Fibroblast of the aortic adventitia (primary cell): ENCODE results near the gene AZIN2. TPM values are rescaled to one million over a fixed set of nuclear protein-coding genes. Genes with fewer than 3 reads are reported as not detected.
A peak's percentile ranks its signal among the peaks of the same experiment; 100 is the strongest.

Source experiments
- DNase-seq: peaks from one replicate; pipeline ENCODE4 v3.0.0-alpha.2; 2010; ENCODE audit warnings: low read depth
- H3K4me3 ChIP-seq: 2 replicates; pipeline ENCODE4 v1.5.1; 2011; ENCODE audit warnings: low read depth, mild to moderate bottlenecking, control low read depth, low read length, moderate library complexity
- total RNA-seq: library from RNA; depleted of rRNA; stranded (reverse); fragments of >200 nt; gene quantifications from 2 replicates; pipeline ENCODE4 v1.2.3, GENCODE V29; 2012; ENCODE audit warnings: low replicate concordance
- TF ChIP-seq, protein P1 (sequence below): IDR thresholded peaks from 2 replicates; pipeline ENCODE4 v1.5.1; 2011; ENCODE audit warnings: mild to moderate bottlenecking, low read length, control low read depth, inconsistent platforms; ENCODE audit not compliant: insufficient read depth

AZIN2 gene
- total RNA-seq, 1 donor = 3.9 TPM

DNA sequence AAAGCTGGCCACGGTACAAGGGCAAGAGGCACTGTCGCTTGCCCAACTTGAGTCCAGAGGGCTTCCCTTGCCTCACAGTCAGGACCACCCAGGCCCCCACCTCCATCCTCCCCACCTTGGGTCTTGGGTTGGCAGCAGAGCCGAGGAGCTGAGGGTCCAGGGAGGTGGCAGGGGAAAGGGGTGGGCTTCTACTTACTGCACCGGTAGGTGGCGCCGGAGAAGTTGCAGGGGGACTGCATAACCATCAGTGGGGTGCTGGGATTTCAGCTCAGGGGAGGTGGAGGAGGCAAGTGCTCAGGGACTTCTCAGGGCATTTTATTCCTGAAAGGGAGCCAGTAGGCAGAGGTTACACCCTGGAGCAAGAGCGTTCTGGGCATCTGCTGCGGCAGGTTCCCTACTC is 56.8 kb downstream of the AZIN2 start:
- DNase-seq = no peak
- TF ChIP-seq, protein P1, sequence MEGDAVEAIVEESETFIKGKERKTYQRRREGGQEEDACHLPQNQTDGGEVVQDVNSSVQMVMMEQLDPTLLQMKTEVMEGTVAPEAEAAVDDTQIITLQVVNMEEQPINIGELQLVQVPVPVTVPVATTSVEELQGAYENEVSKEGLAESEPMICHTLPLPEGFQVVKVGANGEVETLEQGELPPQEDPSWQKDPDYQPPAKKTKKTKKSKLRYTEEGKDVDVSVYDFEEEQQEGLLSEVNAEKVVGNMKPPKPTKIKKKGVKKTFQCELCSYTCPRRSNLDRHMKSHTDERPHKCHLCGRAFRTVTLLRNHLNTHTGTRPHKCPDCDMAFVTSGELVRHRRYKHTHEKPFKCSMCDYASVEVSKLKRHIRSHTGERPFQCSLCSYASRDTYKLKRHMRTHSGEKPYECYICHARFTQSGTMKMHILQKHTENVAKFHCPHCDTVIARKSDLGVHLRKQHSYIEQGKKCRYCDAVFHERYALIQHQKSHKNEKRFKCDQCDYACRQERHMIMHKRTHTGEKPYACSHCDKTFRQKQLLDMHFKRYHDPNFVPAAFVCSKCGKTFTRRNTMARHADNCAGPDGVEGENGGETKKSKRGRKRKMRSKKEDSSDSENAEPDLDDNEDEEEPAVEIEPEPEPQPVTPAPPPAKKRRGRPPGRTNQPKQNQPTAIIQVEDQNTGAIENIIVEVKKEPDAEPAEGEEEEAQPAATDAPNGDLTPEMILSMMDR = peak; percentile 59
- no peak overlapping the region for H3K4me3 ChIP-seq

DNA sequence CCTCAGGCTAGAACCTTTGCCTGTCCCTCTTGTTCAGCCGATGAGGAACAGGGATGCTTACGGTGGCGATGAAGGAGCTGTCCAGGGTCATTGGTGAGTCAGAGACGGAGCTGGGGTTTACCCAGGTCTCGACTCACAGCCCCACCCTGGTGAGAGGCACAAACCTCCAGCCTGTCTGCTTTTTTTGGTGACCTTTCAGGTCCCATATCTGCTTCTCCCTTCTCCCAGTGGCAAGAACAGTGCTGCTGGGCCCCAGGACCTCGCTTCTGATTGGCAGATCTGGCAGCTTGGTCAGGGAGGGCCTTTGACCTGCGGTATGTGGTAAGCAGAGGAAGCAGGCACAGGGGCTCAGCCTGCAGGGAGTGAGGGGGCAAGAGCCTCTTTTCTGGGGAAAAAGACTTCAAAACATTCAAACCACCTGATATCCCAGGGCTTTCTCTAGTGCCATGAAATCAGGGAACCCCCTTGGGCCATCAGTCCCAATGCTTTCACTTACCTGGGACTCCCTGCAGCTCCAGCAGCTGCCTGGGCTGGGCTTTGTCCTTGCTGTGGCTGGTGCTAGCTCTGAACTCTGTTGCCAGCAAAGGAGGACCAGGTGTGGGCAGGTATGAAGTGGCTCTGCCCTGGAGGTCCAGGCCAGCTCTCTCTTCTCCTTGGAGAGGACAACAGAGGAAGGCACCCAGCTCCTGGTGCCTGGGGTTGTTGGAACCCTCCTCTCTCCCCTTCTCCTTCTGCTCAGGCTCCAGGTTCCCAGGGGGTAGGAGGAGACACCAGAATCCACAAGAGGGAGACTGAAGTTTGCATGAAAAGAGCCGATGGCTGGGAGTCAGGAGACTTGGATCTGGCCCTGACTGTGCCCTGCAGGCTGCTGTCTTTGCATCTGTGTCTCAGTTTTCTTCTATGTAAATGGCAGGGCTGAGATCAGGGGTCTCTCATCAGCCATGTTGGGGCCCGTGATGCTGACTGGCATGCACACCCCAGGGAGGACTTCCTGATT is 59.5 kb downstream of the AZIN2 start:
- H3K4me3 ChIP-seq = no peak overlapping the region
- DNase-seq = no peak
- TF ChIP-seq, protein P1 = peak; percentile 28

DNA sequence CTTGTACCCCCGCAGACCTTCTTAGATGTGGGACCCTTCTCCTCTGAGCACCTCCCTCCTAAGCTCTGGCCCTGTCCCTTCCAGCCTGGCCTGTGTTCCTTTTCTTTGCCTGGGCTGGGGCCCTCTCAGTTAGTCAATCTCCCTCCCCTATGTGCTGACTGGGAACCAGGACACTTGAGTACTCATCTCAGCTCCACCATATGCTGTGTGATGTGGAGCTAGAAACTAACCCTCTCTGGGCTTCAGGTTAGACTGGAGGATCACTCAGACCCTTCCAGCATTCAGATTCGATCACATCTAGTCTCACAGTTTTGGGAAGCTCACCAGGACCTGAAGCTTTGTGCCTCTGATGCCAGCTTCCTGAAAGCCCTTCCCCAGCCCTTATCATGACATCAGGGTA is 60.3 kb downstream of the AZIN2 start:
- no peak for DNase-seq
- TF ChIP-seq, protein P1 = no peak
- H3K4me3 ChIP-seq = no peak overlapping the region

DNA sequence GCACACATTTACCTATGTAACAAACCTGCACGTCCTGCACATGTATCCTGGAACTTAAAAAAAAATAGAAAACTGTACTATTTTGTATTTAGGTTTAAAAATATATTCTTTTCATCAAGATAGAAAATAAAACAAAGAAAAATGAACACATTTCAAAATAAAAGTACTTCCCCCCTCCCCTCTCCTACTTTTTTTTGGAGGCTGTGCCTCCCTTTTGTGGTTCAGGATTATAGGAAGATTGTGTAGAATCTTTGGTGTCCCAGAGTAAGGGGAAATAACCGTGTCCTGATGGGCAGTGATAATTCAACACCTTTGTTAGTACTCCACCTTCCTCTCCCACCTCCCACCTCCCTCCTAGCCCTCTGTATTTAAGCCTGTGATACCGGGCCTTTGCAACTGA is 60.8 kb downstream of the AZIN2 start:
- DNase-seq = no peak
- no peak overlapping the region for H3K4me3 ChIP-seq
- TF ChIP-seq, protein P1 = no peak

DNA sequence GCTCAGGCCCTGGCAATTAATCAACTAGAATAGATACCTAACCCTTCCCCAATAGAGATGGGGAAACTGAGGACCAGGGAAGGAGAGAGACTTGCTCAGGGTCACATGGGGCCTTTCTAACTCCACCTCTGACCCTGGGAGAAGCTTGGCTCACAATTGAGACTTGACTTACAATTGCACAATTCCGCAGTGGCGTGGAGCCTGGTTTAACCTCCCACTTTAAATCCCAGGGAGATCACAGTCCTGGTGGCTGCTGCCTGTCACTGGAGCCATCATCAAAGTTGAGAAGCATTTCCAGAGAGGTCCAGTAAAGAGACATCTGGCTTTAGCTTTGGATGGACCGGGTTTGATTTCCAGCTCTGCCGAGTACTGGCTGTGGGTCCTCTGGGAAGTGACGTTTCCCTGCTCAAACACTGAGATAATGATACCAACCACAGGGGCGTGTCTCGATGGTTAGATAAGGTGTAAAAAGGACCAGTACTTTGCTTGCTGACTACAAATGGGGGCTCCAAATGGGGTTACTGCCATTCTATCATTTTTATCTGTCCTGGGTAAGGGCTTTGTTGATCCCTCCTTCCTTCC is 61.6 kb downstream of the AZIN2 start:
- TF ChIP-seq, protein P1 = no peak
- peak; percentile 47 for DNase-seq
- no peak overlapping the region for H3K4me3 ChIP-seq

DNA sequence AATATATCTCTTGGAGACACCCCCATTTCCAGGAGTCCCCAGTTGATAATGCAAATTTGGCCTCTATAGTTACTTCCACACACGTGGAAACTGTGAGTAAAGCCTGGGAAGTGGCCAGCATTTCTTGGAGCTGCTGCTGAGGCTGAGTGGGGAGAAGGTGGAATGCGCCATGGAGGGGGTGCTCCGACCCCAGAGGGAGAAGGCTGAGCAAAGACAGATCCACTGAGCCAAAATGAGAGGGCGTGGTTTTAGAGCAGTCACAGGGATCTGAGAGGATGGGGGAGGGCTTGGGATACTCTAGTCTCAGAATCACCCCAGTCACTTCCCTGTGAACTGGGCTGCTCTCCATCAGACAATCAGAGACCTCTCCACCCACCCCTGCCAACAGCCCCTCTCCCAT is 62.2 kb downstream of the AZIN2 start:
- peak; percentile 92 for DNase-seq
- TF ChIP-seq, protein P1 = no peak
- no peak overlapping the region for H3K4me3 ChIP-seq
